DMS114 treated with DMSO at 0.1 percent for 48 hours (cell line): ENCODE results near the gene IRAK2.
"Not testable (repeated sequence)": the region's sequence is repeated elsewhere in the genome, so short reads cannot be mapped to it uniquely, and the experiment has no call there.

Source experiments
- DNase-seq: peaks from one replicate; lab custom pipeline; 2025; ENCODE audit not compliant: unreplicated experiment; lab: John Stamatoyannopoulos, UW

IRAK2 gene, protein sequence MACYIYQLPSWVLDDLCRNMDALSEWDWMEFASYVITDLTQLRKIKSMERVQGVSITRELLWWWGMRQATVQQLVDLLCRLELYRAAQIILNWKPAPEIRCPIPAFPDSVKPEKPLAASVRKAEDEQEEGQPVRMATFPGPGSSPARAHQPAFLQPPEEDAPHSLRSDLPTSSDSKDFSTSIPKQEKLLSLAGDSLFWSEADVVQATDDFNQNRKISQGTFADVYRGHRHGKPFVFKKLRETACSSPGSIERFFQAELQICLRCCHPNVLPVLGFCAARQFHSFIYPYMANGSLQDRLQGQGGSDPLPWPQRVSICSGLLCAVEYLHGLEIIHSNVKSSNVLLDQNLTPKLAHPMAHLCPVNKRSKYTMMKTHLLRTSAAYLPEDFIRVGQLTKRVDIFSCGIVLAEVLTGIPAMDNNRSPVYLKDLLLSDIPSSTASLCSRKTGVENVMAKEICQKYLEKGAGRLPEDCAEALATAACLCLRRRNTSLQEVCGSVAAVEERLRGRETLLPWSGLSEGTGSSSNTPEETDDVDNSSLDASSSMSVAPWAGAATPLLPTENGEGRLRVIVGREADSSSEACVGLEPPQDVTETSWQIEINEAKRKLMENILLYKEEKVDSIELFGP

DNA sequence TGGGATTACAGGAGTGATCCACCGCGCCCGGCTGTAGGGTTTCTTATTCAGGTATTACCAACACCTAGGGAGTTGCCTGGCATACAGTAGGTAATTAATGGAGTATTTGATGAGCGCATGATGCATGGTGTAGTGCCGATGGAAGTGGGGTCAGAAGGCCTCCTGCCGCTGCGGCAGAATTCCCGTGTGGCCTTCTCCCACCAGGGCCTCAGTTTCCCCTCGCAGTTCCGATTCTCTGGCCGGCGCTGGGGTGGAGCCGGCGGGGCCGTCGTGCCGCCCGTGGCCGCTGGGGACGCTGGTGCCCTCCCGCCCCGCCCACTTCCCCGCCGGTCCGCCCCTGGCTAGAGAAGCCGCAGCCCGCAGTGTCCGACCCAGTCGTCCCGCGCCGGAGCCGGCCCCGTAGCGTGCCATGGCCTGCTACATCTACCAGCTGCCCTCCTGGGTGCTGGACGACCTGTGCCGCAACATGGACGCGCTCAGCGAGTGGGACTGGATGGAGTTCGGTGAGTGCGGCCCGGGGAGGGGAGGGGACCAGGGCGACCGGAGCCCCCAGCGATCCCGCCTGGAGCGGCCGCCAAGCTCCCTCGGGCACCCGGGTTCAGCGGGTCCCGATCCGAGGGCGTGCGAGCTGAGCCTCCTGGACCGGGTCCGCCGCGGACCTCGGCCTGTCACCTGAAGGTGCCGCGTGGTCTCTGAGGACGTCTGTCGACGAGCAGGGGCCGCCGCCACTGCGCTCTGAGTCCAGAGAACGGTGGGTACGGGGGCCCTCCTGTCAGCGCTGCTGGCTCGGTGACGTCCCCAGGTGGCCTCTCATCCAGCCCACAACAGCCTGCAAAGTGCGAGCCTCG lies at the start of gene IRAK2:
TSS of gene IRAK2 (plus strand) at position 374 of the 848 bp plus-strand sequence. CDS start at position 410, 36 bp downstream.
- peak; percentile 37 for DNase-seq

GRCh38 chr3:10115326-10116137 lies 49.2 kb upstream of the IRAK2 start, which contains the start of gene BRK1:
Gene BRK1, plus strand, starts transcription at chr3:10115675. Its CDS starts 27 bp downstream, at chr3:10115702.
- peak; percentile 93 for DNase-seq

DNA sequence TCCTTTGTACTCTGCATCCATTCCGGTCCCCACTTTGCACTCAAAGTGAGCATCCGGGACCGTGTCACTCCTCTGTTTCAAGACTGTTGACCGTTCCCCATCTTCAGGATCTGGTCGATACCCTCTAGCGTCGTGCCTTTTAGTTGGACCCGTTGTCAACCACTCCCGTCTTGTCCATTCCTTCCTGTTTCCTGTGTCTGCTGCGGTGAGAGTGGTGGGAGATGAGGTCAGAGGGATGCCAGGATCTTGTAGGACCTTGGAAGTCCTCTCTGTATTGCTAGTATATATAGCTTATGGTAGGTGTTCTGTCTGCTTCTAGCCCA lies 48.6 kb upstream of the IRAK2 start:
- DNase-seq = no peak

DNA sequence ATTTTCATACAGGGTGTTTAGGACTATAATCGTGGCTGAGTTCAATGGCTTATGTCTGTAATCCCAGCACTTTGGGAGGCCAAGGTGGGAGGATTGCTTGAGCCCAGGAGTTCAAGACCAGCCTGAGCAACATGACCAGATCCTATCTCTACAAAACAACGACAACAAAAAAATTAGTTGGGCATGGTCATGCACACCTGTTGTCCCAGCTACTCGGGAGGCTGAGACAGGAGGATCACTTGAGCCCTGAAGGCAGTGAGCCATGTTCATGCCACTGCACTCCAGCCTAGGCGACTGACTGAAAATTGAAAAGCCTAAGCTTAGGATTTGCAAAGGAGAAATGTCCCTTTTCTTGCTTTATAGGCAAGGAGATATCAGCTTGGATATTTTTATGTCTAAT lies 47.8 kb upstream of the IRAK2 start:
- DNase-seq = no peak

DNA sequence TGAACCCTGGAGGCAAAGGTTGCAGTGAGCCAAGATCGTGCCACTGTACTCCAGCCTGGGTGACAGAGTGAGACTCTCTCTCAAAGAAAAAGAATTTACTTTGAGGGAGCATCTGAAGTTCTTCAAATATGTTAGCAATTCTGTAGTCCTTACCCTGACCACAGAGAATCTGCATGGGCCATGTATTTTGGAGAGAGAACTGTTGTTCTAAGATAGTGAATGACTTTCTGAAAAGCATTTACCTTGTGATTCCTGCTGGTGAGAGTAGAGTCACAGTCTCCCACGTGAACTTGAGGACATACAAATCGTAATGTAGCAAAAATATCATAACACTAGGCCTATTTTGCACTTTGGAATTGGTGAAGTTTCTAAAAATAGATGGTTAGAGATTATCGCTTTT lies 45.3 kb upstream of the IRAK2 start:
- DNase-seq = no peak

DNA sequence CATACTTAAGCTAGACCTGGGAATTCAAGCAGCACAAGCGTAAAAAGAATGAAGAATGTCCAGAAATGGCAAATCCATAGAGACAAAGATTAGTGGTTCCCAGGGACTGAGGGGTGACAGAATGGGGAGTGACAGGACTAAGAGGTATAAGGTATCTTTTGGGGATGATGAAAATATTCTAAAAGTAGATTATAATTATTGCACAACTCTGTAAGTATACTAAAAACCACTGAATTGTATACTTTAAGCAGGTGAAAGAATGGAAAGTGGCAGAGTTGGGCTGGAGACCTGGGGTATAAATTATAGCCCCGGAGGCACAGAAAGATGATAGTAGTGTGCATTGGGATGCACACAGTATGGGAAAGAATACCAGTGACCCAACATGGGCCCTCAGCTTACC lies 43.7 kb upstream of the IRAK2 start:
- no peak for DNase-seq

- no peak for DNase-seq
Measured at GRCh38 chr3:10122724-10123123, 42.0 kb upstream of the IRAK2 start.

DNA sequence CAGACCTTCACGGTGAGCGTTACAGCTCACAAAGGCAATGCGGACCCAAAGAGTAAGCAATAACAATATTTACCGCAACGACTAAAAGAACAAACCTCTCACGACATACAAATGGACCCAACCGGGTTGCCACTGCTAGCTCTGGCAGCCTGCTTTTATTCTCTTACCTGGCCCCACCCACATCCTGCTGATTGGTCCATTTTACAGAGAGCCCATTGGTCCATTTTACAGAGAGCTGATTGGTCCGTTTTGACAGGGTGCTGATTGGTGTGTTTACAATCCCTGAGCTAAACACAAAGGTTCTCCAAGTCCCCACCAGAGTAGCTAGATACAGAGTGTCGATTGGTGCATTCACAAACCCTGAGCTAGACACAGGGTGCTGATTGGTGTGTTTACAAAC lies 28.8 kb upstream of the IRAK2 start:
- not testable (repeated sequence) for DNase-seq

- no peak for DNase-seq
Measured at GRCh38 chr3:10136426-10137005, 28.2 kb upstream of the IRAK2 start.

DNA sequence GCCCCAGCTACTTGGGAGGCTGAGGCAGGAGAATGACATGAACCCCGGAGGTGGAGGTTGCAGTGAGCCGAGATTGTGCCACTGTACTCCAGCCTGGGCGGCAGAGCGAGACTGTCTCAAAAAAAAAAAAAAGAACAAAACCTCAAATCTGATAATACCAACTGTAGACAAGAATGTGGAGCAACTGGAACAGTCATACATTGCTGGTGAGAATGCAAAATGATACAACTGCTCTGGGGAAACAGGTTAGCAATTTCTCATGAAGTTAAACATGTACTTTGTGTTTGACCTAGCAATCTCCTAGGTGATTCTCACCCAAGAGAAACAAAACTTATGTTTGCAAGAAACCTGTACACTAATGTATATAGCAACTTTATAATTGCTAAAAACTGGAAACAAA lies 27.5 kb upstream of the IRAK2 start:
- DNase-seq = no peak

GRCh38 chr3:10140996-10141546 lies 23.6 kb upstream of the IRAK2 start:
- DNase-seq = no peak

- no peak for DNase-seq
Measured at GRCh38 chr3:10142707-10143560, 21.8 kb upstream of the IRAK2 start.

DNA sequence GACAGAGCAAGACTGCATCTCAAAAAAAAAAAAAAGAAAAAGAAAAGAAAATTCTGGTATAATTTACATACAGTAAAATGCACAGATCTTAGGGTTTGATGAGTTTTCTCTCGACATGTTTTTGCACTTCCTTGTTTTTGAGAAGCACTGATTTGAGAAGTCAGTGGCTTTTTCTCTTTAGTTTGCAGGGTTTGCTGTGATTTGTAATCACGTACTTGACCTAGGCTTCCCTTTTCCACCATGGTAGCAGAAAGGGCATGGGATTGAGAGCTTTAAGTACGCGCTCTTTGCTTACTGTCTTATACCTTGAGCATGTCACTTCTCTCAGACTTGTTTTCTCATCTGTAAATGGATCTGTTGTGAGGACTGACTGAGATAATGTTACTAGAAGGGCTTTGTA lies 19.0 kb upstream of the IRAK2 start:
- no peak for DNase-seq

DNA sequence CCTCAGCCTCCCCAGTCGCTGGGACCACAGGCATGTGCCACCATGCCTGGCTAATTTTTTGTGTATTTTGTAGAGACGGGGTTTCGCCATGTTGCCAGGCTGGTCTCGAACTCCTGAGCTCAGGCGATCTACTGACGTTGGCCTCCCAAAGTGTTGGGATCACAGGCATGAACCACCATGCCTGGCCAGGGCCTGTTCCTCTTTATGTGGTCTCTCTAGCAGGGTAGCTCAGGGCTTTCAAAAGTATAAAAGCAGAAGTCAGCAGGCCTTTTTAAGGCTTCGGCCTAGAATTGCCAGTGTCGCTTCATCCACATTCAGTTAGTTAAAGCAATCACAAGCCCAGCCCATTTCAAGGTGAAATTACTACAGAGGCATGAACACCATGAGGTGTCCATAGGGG lies 15.5 kb upstream of the IRAK2 start:
- DNase-seq = no peak

DNA sequence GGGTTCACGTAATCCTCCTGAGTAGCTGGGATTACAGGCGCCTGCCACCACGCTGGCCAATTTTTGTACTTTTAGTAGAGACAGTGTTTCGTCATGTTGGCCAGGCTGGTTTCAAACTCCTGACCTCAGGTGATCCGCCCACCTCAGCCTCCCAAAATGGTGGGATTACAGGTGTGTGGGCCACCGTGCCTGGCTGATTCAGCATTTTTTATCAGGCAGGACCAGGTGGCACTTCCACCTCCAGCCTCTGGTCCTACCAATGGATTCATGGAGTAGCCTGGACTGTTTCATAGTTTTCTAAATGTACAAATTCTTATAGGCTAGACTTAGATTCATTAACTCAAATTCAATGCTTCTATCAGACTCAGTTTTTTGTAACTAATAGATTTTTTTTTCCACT lies 13.7 kb upstream of the IRAK2 start:
- DNase-seq = no peak

DNA sequence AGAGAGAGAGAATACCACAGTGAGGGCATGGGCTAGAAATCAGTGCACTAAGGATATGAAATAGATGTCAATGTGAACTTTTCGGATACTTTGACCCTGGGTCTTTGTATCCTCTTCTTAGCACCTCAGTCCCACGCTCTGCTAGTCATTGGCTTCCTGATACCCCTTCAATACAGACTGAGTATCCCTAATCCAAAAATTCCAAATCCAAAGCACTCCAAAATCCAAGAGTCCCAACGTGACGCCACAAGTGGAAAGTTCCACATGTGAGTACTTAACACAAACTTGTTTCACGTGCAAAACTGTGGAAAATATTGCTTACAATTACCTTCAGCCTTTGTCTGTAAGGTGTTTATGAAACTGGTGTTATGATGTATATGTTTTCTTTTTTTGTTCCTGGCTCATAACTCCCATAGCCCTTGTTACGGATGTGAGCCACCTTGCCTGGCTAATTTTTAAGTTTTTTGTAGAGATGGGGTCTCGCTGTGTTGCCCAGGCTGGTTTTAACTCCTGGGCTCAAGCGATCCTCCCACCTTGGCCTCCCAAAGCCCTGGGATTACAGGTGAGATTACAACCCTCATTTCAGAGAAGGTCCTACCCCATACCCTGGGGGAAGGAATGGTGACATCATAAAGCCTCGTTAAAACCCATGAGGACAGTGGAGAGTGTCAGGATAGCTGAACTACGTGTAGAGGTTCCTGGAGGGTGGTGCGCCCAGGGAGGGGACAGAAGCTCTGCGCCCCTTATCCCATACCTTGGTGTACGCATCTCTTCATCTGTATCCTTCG lies 10.2 kb upstream of the IRAK2 start:
- DNase-seq = no peak

GRCh38 chr3:10155123-10155472 lies 9.6 kb upstream of the IRAK2 start:
- no peak for DNase-seq

DNA sequence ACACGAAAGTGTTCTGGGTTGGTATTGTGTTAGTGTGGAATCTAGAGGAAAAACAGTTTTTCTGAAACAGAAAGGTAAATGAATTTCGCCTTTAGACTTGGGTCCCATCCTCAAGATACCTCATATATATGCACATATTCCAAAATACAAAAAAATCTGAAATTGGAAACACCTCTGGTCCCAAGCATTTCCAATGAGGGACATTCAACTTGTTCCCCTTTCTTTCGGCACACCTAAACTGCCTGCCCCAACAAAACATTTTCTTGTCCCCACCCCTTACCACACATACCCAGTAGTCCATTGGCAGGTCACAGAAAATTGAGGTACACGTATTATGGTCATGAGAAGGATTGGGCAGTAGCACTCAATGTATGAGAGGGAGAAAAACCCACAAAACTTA lies 9.1 kb upstream of the IRAK2 start:
- DNase-seq = no peak

GRCh38 chr3:10157031-10157430 lies 7.7 kb upstream of the IRAK2 start:
- DNase-seq = no peak
